Esophagus muscularis mucosa (tissue), 4 donors: ENCODE measurements around the gene KRTAP10-10.

ENCODE experiments used
- CTCF ChIP-seq, 3 experiments: fragments of 200-600 bp in 2 of 3; fragments of 450-650 bp in 1 of 3; sonication (generic) in 2 of 3; IDR thresholded peaks; one replicate each; pipeline ENCODE4 v1.5.1; 2017 to 2019; ENCODE audit warnings: antibody characterized with exemption in 3 of 3, mild to moderate bottlenecking in 2 of 3, moderate library complexity in 1 of 3
- EP300 ChIP-seq: sonication (generic); formaldehyde crosslinking; IDR thresholded peaks from one replicate; pipeline ENCODE4 v1.6.1; 2017; ENCODE audit warnings: antibody characterized with exemption
- POLR2AphosphoS5 ChIP-seq, 2 donors: sonication (generic); formaldehyde crosslinking; IDR thresholded peaks; one replicate each; pipeline ENCODE4 v1.6.1; 2017; ENCODE audit warnings: antibody characterized with exemption in 2 of 2

- TF ChIP-seq CTCF (IDR thresholded peaks at IDR 0.05) (no peak), EP300 (no peak), POLR2AphosphoS5 (IDR thresholded peaks at IDR 0.05) (peak in 1 of 2 donors; percentile 8)
Measured at GRCh38 chr21:44653656-44654575, 16.8 kb downstream of the KRTAP10-10 start.
